H9 (cell line): ENCODE data around the gene MBLAC1. TPM values are rescaled to one million over a fixed set of nuclear protein-coding genes. Genes with fewer than 3 reads are reported as not detected.

Experiments used
- DNase-seq: peaks from one replicate; pipeline ENCODE4 v3.0.0-alpha.2; 2017
- H2AFZ ChIP-seq: one replicate; pipeline ENCODE4 v1.6.1; 2013; ENCODE audit warnings: mild to moderate bottlenecking, low read length, control low read depth, moderate library complexity
- H2AK5ac ChIP-seq: 2 replicates; pipeline ENCODE4 v1.6.1; 2013; ENCODE audit warnings: low read length, control low read depth, mixed read lengths; ENCODE audit not compliant: insufficient read length
- H2BK120ac ChIP-seq: one replicate; pipeline ENCODE4 v1.6.1; 2013; ENCODE audit warnings: low read depth, mild to moderate bottlenecking, low read length, control low read depth, inconsistent platforms; ENCODE audit not compliant: poor library complexity, severe bottlenecking
- H2BK12ac ChIP-seq: 2 replicates; pipeline ENCODE4 v1.6.1; 2013; ENCODE audit warnings: low read length, control low read depth, mixed read lengths, low read depth; ENCODE audit not compliant: insufficient read length
- H2BK15ac ChIP-seq: 2 replicates; pipeline ENCODE4 v1.6.1; 2013; ENCODE audit warnings: low read depth, low read length, control low read depth
- H2BK20ac ChIP-seq: one replicate; pipeline ENCODE4 v1.6.1; 2013; ENCODE audit warnings: low read depth, mild to moderate bottlenecking, low read length, control low read depth, inconsistent platforms; ENCODE audit not compliant: poor library complexity, severe bottlenecking
- H2BK5ac ChIP-seq: 2 replicates; pipeline ENCODE4 v1.6.1; 2013; ENCODE audit warnings: low read length, control low read depth, mixed read lengths; ENCODE audit not compliant: insufficient read length
- H3K14ac ChIP-seq: 2 replicates; pipeline ENCODE4 v1.6.1; 2013; ENCODE audit warnings: low read length, control low read depth; ENCODE audit not compliant: insufficient read depth
- H3K18ac ChIP-seq: 2 replicates; pipeline ENCODE4 v1.6.1; 2013; ENCODE audit warnings: low read depth, mild to moderate bottlenecking, mixed read lengths, low read length, control low read depth; ENCODE audit not compliant: insufficient read length
- H3K23ac ChIP-seq: 2 replicates; pipeline ENCODE4 v1.6.1; 2013; ENCODE audit warnings: low read length, control low read depth, mixed read lengths, low read depth; ENCODE audit not compliant: insufficient read length
- H3K23me2 ChIP-seq: 2 replicates; pipeline ENCODE4 v1.6.1; 2013; ENCODE audit warnings: low read depth, mild to moderate bottlenecking, mixed read lengths, low read length, control low read depth; ENCODE audit not compliant: insufficient read length, poor library complexity, severe bottlenecking
- H3K27ac ChIP-seq: 2 replicates; pipeline ENCODE4 v1.5.1; 2013; ENCODE audit warnings: low read length, control low read depth, mixed read lengths, low read depth; ENCODE audit not compliant: insufficient read length
- H3K27me3 ChIP-seq: 2 replicates; pipeline ENCODE4 v1.6.1; 2013; ENCODE audit warnings: low read length, control low read depth, inconsistent platforms; ENCODE audit not compliant: insufficient read depth
- H3K4ac ChIP-seq: 2 replicates; pipeline ENCODE4 v1.6.1; 2013; ENCODE audit warnings: low read depth, mild to moderate bottlenecking, control low read depth, inconsistent platforms, low read length, moderate library complexity
- H3K4me1 ChIP-seq: 2 replicates; pipeline ENCODE4 v1.6.1; 2013; ENCODE audit warnings: low read length, control low read depth, inconsistent platforms; ENCODE audit not compliant: insufficient read depth
- H3K4me2 ChIP-seq: 2 replicates; pipeline ENCODE4 v1.6.1; 2013; ENCODE audit warnings: low read length, control low read depth, mixed read lengths; ENCODE audit not compliant: insufficient read length, insufficient read depth
- H3K56ac ChIP-seq: 2 replicates; pipeline ENCODE4 v1.6.1; 2013; ENCODE audit warnings: low read depth, mild to moderate bottlenecking, mixed read lengths, low read length, control low read depth; ENCODE audit not compliant: insufficient read length
- H3K79me1 ChIP-seq: 2 replicates; pipeline ENCODE4 v1.6.1; 2013; ENCODE audit warnings: low read depth, mild to moderate bottlenecking, moderate library complexity, low read length, control low read depth, inconsistent platforms; ENCODE audit not compliant: insufficient read depth, poor library complexity, severe bottlenecking
- H3K79me2 ChIP-seq: 2 replicates; pipeline ENCODE4 v1.6.1; 2013; ENCODE audit warnings: low read length, control low read depth, inconsistent platforms; ENCODE audit not compliant: insufficient read depth
- H3K9ac ChIP-seq: 2 replicates; pipeline ENCODE4 v1.6.1; 2013; ENCODE audit warnings: low read length, control low read depth, mixed read lengths; ENCODE audit not compliant: insufficient read length; ENCODE audit errors: extremely low read depth
- H3K9me3 ChIP-seq: one replicate; pipeline ENCODE4 v1.6.1; 2013; ENCODE audit warnings: low read depth, low read length, inconsistent platforms; ENCODE audit not compliant: control insufficient read depth
- H3T11ph ChIP-seq: one replicate; pipeline ENCODE4 v1.6.1; 2013; ENCODE audit warnings: mild to moderate bottlenecking, low read length, control low read depth, inconsistent platforms
- H4K20me1 ChIP-seq: one replicate; pipeline ENCODE4 v1.6.1; 2013; ENCODE audit not compliant: control insufficient read depth, insufficient read length, insufficient read depth
- H4K5ac ChIP-seq: 2 replicates; pipeline ENCODE4 v1.6.1; 2013; ENCODE audit warnings: low read depth, mild to moderate bottlenecking, mixed read lengths, low read length, control low read depth; ENCODE audit not compliant: insufficient read length
- H4K8ac ChIP-seq: replicated peaks from 2 replicates; pipeline ENCODE4 v1.6.1; 2013; ENCODE audit warnings: low read length, control low read depth, mixed read lengths, low read depth; ENCODE audit not compliant: insufficient read length
- H4K91ac ChIP-seq: 2 replicates; pipeline ENCODE4 v1.6.1; 2013; ENCODE audit warnings: low read depth, mild to moderate bottlenecking, moderate library complexity, mixed read lengths, low read length, control low read depth; ENCODE audit not compliant: insufficient read length
- H3K27ac Mint-ChIP-seq, 3 experiments: 2 replicates in 2 of 3; 3 replicates in 1 of 3; pipeline ENCODE4 v1.8.0; 2020 to 2021; ENCODE audit warnings: mixed read lengths in 3 of 3, mild to moderate bottlenecking in 1 of 3, moderate library complexity in 1 of 3
- H3K27me3 Mint-ChIP-seq: 2 replicates; pipeline ENCODE4 v1.8.0; 2021; ENCODE audit warnings: low read depth, mild to moderate bottlenecking, moderate library complexity, mixed read lengths
- H3K36me3 Mint-ChIP-seq, 3 experiments: 2 replicates in 2 of 3; 3 replicates in 1 of 3; pipeline ENCODE4 v1.8.0; 2020 to 2021; ENCODE audit warnings: low read depth in 3 of 3, mixed read lengths in 3 of 3; ENCODE audit not compliant: insufficient read depth in 1 of 3
- H3K4me1 Mint-ChIP-seq, 2 experiments: 2 replicates each; pipeline ENCODE4 v1.8.0; 2020; ENCODE audit warnings: mixed read lengths in 2 of 2
- H3K4me3 Mint-ChIP-seq, 2 experiments: 2 replicates in 1 of 2; 3 replicates in 1 of 2; pipeline ENCODE4 v1.8.0; 2020 to 2021; ENCODE audit warnings: mild to moderate bottlenecking in 2 of 2, mixed read lengths in 2 of 2, moderate library complexity in 1 of 2
- H3K9me3 Mint-ChIP-seq, 2 experiments: 2 replicates in 1 of 2; 3 replicates in 1 of 2; pipeline ENCODE4 v1.8.0; 2020; ENCODE audit warnings: mild to moderate bottlenecking in 2 of 2, mixed read lengths in 2 of 2, moderate library complexity in 1 of 2
- WGBS: extraction: QIAGEN DNeasy Blood & Tissue Kit; methylation state at CpG from one replicate; pipeline ENCODE4 v1.1.7; 2013; ENCODE audit warnings: missing lambda C conversion rate, low lambda C conversion rate, mixed read lengths; ENCODE audit not compliant: insufficient read length; ENCODE audit errors: extremely low coverage; 5-methylcytosine and 5-hydroxymethylcytosine counted together
- long read RNA-seq: library from polyadenylated mRNA; unstranded; transcript quantifications from one replicate; pipeline ENCODE4 v2.0.0, GENCODE V29; 2020
- total RNA-seq: library from RNA; stranded (reverse); gene quantifications from 2 replicates; pipeline ENCODE4 v1.2.1, GENCODE V29; 2021
- TF ChIP-seq, protein P1 (sequence below): fragments of 200-600 bp; sonication (generic); conservative IDR thresholded peaks from 3 replicates; pipeline ENCODE4 v1.8.0; 2021; ENCODE audit warnings: antibody characterized with exemption, mild to moderate bottlenecking

Gene MBLAC1, protein sequence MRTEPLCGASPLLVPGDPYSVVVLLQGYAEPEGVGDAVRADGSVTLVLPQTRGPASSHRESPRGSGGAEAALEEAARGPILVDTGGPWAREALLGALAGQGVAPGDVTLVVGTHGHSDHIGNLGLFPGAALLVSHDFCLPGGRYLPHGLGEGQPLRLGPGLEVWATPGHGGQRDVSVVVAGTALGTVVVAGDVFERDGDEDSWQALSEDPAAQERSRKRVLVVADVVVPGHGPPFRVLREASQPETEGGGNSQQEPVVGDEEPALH
- total RNA-seq: 1.6 and 1.9 TPM in 2 replicates
- long read RNA-seq: 0 reads

DNA sequence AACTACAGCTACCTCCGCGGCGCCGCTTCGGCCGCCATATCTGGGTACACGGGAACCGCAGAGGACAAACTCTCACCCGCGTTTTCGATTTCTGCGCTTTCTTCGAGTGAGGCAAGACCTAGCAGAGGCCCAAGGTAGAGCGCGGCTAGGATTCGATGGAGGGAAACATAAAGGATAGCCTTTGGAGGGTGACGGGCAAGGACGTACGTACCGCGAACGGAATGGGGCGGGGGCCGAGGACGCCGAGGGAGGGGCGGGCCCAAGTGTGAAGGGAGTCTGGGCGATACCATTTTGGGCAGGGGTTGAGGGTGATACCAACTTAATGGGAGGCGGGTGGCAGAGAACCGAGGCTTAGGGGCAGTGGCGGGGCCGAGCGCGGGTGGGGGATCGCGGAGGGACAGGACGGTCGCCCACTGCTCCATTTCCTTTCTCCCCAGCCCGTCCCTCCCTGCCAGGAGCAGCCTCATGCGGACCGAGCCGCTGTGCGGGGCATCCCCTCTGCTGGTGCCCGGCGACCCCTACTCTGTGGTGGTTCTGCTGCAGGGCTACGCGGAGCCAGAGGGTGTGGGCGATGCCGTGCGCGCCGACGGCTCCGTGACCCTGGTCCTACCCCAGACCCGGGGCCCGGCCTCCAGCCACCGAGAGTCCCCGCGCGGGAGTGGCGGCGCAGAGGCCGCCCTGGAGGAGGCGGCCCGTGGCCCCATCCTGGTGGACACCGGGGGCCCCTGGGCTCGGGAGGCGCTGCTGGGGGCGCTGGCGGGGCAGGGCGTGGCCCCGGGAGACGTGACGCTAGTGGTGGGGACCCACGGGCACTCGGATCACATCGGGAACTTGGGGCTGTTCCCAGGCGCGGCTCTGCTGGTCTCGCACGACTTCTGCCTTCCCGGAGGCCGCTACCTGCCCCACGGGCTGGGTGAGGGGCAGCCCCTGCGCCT lies at the start of gene MBLAC1:
Gene MBLAC1 (plus strand): TSS at position 37 of the 935 bp plus-strand sequence. CDS start 429 bp downstream, at position 466.
- H3K9me3 ChIP-seq: no peaks in the 10 kb centered on the region
- no peak within 1 kb of the TSS for H2BK15ac ChIP-seq
- H3K79me2 ChIP-seq: no peaks in the 10 kb centered on the region
- Mint-ChIP-seq H3K4me3 (peak within 1 kb of the TSS; percentile 98 to 99), H3K4me1 (peaks cover 6 to 15% of the 10 kb centered on the region in 2 experiments), H3K27me3 (peaks cover 24% of the 10 kb centered on the region), H3K36me3 (peaks cover 2 to 14% (median 7%) of the 10 kb centered on the region in 3 experiments; a peak in 4 of 7 replicates), H3K9me3 (no peaks in the 10 kb centered on the region), H3K27ac (peak within 1 kb of the TSS; percentile 99 to 100 (median 99))
- H2BK120ac ChIP-seq: no peak within 1 kb of the TSS
- H2AFZ ChIP-seq: no peak within 1 kb of the TSS
- H3K27ac ChIP-seq: peak within 1 kb of the TSS; percentile 86
- TF ChIP-seq, protein P1, sequence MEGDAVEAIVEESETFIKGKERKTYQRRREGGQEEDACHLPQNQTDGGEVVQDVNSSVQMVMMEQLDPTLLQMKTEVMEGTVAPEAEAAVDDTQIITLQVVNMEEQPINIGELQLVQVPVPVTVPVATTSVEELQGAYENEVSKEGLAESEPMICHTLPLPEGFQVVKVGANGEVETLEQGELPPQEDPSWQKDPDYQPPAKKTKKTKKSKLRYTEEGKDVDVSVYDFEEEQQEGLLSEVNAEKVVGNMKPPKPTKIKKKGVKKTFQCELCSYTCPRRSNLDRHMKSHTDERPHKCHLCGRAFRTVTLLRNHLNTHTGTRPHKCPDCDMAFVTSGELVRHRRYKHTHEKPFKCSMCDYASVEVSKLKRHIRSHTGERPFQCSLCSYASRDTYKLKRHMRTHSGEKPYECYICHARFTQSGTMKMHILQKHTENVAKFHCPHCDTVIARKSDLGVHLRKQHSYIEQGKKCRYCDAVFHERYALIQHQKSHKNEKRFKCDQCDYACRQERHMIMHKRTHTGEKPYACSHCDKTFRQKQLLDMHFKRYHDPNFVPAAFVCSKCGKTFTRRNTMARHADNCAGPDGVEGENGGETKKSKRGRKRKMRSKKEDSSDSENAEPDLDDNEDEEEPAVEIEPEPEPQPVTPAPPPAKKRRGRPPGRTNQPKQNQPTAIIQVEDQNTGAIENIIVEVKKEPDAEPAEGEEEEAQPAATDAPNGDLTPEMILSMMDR: no peak
- peak within 1 kb of the TSS; percentile 92; the same call in 1 of the 2 replicates for H3K14ac ChIP-seq
- H4K5ac ChIP-seq: no peak within 1 kb of the TSS
- peak within 1 kb of the TSS; percentile 96 for H3K18ac ChIP-seq
- H3K4me2 ChIP-seq: peak within 1 kb of the TSS; percentile 92
- H3K23me2 ChIP-seq: peaks cover 15% of the 10 kb centered on the region
- H4K91ac ChIP-seq: no peak within 1 kb of the TSS
- no peak within 1 kb of the TSS for H2AK5ac ChIP-seq
- H4K8ac ChIP-seq: peak within 1 kb of the TSS; percentile 19
- H2BK20ac ChIP-seq: no peak within 1 kb of the TSS
- no peak within 1 kb of the TSS for H3K23ac ChIP-seq
- no peaks in the 10 kb centered on the region; the same call in 1 of the 2 replicates for H3K4me1 ChIP-seq
- peak within 1 kb of the TSS; percentile 55 for H3K56ac ChIP-seq
- H3K79me1 ChIP-seq: no peaks in the 10 kb centered on the region
- no peak within 1 kb of the TSS for H2BK12ac ChIP-seq
- peak; percentile 86 for DNase-seq
- no CpG with 5 or more reads among the region's 85 CpGs for WGBS
- H2BK5ac ChIP-seq: peak within 1 kb of the TSS; percentile 77
- H3K27me3 ChIP-seq: no peaks in the 10 kb centered on the region; the same call in 1 of the 2 replicates
- H4K20me1 ChIP-seq: no peaks in the 10 kb centered on the region
- no peak within 1 kb of the TSS for H3K4ac ChIP-seq
- H3T11ph ChIP-seq: no peak within 1 kb of the TSS
- peak within 1 kb of the TSS; percentile 95 for H3K9ac ChIP-seq
